ENCODE data around the gene SLC7A11.

The SLC7A11 gene

GRCh38 chr4:138262469-138262868, 20.3 kb upstream of the SLC7A11 start:
- Histone ChIP-seq H3K9me3 (replicated peaks; ENCODE audit: low read length) (no peaks in the 10 kb centered on the region), H3K27me3 (ENCODE audit: control insufficient read depth, insufficient read depth, low read length) (no peaks in the 10 kb centered on the region), H3K4me2 (ENCODE audit: low read length) (no peak overlapping the region), H3K9ac (ENCODE audit: low read depth, low read length) (no peak overlapping the region), H3K4me3 (ENCODE audit: low read length) (no peak overlapping the region), H3K4me1 (ENCODE audit: control insufficient read depth, insufficient read depth, low read length) (peaks cover 15% of the 10 kb centered on the region), H3K36me3 (ENCODE audit: insufficient read depth, low read length) (no peaks in the 10 kb centered on the region)

DNA sequence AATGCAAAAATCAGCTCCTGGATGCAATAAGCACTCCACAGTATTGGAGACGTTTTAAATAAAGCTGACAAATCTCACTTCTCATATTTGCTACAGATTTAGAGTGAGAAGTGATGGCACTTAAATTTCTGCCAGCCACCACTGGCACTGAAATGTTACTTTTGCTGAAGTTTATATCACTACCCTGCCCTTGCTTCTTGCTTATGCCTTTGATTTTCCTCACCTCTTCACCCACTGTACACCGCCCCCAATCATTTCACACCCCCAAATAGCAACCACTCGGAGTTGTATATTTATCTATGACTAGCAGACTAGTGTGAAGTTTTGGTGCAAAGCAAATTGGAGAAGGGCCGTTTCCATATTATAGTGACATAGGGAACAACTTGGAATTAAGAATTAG, 19.9 kb upstream of the SLC7A11 start:
- Histone ChIP-seq H3K4me3 (ENCODE audit: low read length) (no peak overlapping the region), H3K9ac (ENCODE audit: low read depth, low read length) (no peak overlapping the region), H3K36me3 (ENCODE audit: insufficient read depth, low read length) (no peaks in the 10 kb centered on the region), H3K27me3 (ENCODE audit: control insufficient read depth, insufficient read depth, low read length) (no peaks in the 10 kb centered on the region), H3K4me2 (ENCODE audit: low read length) (no peak overlapping the region), H3K9me3 (replicated peaks; ENCODE audit: low read length) (no peaks in the 10 kb centered on the region), H3K4me1 (ENCODE audit: control insufficient read depth, insufficient read depth, low read length) (peaks cover 15% of the 10 kb centered on the region)

DNA sequence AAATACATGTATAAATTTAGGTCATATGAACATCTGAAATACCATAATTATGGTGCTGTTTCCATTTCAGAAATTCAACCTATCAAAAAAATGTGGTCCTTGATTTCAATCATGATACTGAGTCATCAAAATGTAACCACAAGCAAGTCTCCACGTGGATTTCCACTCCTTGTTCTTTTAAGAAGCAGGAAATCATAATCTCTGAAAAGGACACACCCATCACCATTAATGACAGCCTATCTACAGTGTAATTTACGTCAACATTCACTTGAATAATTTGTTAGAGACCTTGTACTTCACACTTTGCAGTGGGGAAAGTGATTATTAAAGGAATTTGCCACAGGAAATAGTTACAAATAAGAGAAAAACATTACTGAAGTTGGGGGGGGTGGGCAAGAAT, 17.7 kb upstream of the SLC7A11 start:
- Histone ChIP-seq H3K9me3 (replicated peaks; ENCODE audit: low read length) (no peaks in the 10 kb centered on the region), H3K4me2 (ENCODE audit: low read length) (no peak overlapping the region), H3K27me3 (ENCODE audit: control insufficient read depth, insufficient read depth, low read length) (no peaks in the 10 kb centered on the region), H3K4me1 (ENCODE audit: control insufficient read depth, insufficient read depth, low read length) (peaks cover 15% of the 10 kb centered on the region), H3K9ac (ENCODE audit: low read depth, low read length) (no peak overlapping the region), H3K36me3 (ENCODE audit: insufficient read depth, low read length) (no peaks in the 10 kb centered on the region), H3K4me3 (ENCODE audit: low read length) (no peak overlapping the region)

DNA sequence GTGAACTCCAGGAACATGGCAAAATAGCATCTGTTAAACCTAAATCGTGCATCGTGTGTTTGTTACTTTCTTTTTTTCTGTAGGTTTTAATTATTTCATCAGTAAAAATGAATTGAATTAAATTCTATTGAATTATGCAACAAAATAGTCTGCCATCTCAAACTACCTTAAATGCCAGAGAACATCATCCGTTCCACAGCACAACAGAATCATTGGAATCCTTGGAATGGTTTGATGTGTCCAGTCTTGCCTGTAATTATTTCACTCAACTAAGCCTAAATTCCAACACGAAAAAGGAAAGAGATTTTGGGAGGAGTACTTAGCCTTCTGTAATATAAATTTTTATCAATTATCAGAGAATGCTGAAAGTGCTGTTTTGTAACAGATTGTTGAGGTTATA, 17.1 kb upstream of the SLC7A11 start:
- no peak overlapping the region for H3K9ac ChIP-seq (ENCODE audit: low read depth, low read length)
- H3K4me2 ChIP-seq (ENCODE audit: low read length) = no peak overlapping the region
- H3K9me3 ChIP-seq (replicated peaks; ENCODE audit: low read length) = no peaks in the 10 kb centered on the region
- no peak overlapping the region for H3K4me3 ChIP-seq (ENCODE audit: low read length)
- H3K4me1 ChIP-seq (ENCODE audit: control insufficient read depth, insufficient read depth, low read length) = peaks cover 15% of the 10 kb centered on the region
- H3K36me3 ChIP-seq (ENCODE audit: insufficient read depth, low read length) = no peaks in the 10 kb centered on the region
- no peaks in the 10 kb centered on the region for H3K27me3 ChIP-seq (ENCODE audit: control insufficient read depth, insufficient read depth, low read length)

DNA sequence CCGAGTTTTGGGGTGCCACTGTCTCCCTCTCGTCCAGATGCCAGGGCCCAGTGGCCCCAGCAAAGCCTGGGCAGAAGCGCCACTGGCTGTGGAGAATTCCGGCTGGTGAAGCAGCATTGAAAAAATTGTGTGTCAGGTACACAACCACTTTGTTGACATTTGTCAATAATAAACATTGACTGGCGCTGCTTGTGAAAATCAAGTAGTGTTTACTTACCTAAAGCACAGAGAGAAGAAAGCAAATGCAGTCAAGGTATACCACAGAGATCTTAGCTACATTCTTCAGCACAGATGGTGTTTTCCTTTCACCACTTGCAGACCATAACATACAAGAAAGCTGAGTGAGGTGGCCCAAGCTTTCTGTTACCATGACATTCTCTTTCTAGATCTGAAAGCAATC, 14.5 kb upstream of the SLC7A11 start:
- no peaks in the 10 kb centered on the region for H3K27me3 ChIP-seq (ENCODE audit: control insufficient read depth, insufficient read depth, low read length)
- H3K4me1 ChIP-seq (ENCODE audit: control insufficient read depth, insufficient read depth, low read length) = peaks cover 20% of the 10 kb centered on the region
- no peaks in the 10 kb centered on the region for H3K36me3 ChIP-seq (ENCODE audit: insufficient read depth, low read length)
- H3K9ac ChIP-seq (ENCODE audit: low read depth, low read length) = no peak overlapping the region
- H3K9me3 ChIP-seq (replicated peaks; ENCODE audit: low read length) = no peaks in the 10 kb centered on the region
- no peak overlapping the region for H3K4me2 ChIP-seq (ENCODE audit: low read length)
- H3K4me3 ChIP-seq (ENCODE audit: low read length) = no peak overlapping the region

DNA sequence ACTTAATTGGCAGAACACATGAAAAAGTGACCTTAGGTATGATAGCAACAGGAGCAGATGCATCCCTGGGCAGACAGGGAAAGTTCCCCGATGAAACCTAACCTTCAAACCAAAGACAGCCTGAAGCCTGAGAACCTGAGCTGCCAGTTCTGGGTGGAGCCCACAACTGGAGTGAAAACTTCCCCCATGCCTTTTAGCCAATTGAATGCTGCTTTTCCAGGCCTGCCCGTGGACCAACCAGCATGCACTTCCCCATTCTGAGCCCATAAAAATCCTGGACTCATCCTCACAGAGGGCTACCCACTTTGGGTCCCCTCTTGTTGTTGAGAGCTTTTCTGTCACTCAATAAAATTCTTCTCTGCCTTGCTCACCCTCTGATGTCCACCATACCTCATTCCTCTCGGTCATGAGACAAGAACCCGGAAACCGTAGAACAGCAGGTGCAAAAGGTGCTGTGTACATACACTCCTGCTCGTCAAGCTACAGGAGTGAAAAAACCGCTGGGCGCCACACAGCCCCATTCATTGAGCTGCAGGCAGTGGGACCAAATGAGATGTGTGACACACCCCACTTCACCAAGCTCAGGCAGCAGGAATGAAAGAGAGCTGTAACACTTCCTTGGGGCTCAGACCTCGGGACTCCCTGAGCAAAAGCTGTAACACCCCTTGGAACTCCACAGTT, 13.9 kb upstream of the SLC7A11 start:
- Histone ChIP-seq H3K27me3 (ENCODE audit: control insufficient read depth, insufficient read depth, low read length) (no peaks in the 10 kb centered on the region), H3K4me2 (ENCODE audit: low read length) (no peak overlapping the region), H3K9ac (ENCODE audit: low read depth, low read length) (no peak overlapping the region), H3K4me3 (ENCODE audit: low read length) (no peak overlapping the region), H3K4me1 (ENCODE audit: control insufficient read depth, insufficient read depth, low read length) (peaks cover 20% of the 10 kb centered on the region), H3K36me3 (ENCODE audit: insufficient read depth, low read length) (no peaks in the 10 kb centered on the region), H3K9me3 (replicated peaks; ENCODE audit: low read length) (no peaks in the 10 kb centered on the region)

DNA sequence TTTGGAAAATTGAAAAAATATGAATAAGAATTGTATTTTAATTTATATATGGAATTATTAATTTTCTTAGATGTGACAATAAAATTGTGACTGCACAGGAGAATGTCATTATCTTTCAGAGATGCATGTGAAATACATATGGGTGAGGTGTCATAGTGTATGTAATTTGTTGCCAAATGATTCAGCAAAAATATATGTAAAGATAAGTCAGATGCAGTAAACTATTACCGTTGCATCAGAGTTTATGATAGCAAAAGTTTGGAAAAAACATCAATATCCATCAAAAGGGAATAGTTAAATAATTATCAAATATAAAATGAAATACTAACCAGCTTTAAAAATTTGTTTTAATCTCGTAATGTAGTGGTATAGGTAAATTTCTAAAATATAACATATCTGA, 10.4 kb upstream of the SLC7A11 start:
- H3K4me3 ChIP-seq (ENCODE audit: low read length) = no peak overlapping the region
- no peaks in the 10 kb centered on the region for H3K9me3 ChIP-seq (replicated peaks; ENCODE audit: low read length)
- no peaks in the 10 kb centered on the region for H3K27me3 ChIP-seq (ENCODE audit: control insufficient read depth, insufficient read depth, low read length)
- H3K4me2 ChIP-seq (ENCODE audit: low read length) = no peak overlapping the region
- no peak overlapping the region for H3K9ac ChIP-seq (ENCODE audit: low read depth, low read length)
- H3K36me3 ChIP-seq (ENCODE audit: insufficient read depth, low read length) = no peaks in the 10 kb centered on the region
- peaks cover 10% of the 10 kb centered on the region for H3K4me1 ChIP-seq (ENCODE audit: control insufficient read depth, insufficient read depth, low read length)

DNA sequence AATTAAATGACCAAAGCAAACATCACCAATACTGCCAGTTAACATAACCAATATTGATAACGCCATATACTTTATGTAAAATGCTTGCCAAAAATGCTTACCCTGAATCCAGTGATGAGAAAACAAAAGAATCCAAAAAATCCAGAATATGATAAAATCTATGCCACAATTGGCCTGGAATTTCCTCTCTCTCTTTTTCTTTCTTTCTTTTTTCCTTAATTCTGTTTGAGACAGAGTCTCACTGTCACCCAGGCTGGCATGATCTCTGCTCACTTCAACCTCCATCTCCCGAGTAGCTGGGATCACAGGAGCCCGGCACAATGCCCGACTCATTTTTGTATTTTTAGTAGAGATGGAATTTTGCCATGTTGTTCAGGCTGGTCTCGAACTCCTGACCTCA, 9.8 kb upstream of the SLC7A11 start:
- H3K4me3 ChIP-seq (ENCODE audit: low read length) = no peak overlapping the region
- H3K4me2 ChIP-seq (ENCODE audit: low read length) = no peak overlapping the region
- H3K9ac ChIP-seq (ENCODE audit: low read depth, low read length) = no peak overlapping the region
- no peaks in the 10 kb centered on the region for H3K9me3 ChIP-seq (replicated peaks; ENCODE audit: low read length)
- no peaks in the 10 kb centered on the region for H3K36me3 ChIP-seq (ENCODE audit: insufficient read depth, low read length)
- no peaks in the 10 kb centered on the region for H3K27me3 ChIP-seq (ENCODE audit: control insufficient read depth, insufficient read depth, low read length)
- peaks cover 10% of the 10 kb centered on the region for H3K4me1 ChIP-seq (ENCODE audit: control insufficient read depth, insufficient read depth, low read length)

DNA sequence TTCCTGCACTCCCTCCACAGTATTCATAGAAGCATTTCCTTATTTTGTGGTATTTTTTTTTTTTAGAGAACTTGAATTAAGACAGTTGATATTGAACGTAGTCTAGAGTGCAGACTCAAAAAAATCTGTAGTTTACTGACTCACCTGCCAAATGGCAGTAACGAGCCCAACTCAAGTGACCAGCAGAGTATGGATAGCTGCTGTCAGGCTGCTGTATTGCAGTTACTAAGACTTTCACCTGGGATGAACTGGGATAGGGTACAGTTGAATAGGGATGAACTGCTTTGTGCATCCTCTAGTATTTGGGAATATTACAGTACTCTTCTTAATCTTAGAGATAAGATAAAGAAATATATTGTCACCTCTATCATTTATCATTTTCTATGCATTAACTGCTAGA, 7.0 kb upstream of the SLC7A11 start:
- no peaks in the 10 kb centered on the region for H3K9me3 ChIP-seq (replicated peaks; ENCODE audit: low read length)
- no peak overlapping the region for H3K9ac ChIP-seq (ENCODE audit: low read depth, low read length)
- no peak overlapping the region for H3K4me2 ChIP-seq (ENCODE audit: low read length)
- H3K4me3 ChIP-seq (ENCODE audit: low read length) = no peak overlapping the region
- peaks cover 10% of the 10 kb centered on the region for H3K4me1 ChIP-seq (ENCODE audit: control insufficient read depth, insufficient read depth, low read length)
- H3K36me3 ChIP-seq (ENCODE audit: insufficient read depth, low read length) = no peaks in the 10 kb centered on the region
- no peaks in the 10 kb centered on the region for H3K27me3 ChIP-seq (ENCODE audit: control insufficient read depth, insufficient read depth, low read length)

- Histone ChIP-seq H3K9me3 (replicated peaks; ENCODE audit: low read length) (no peaks in the 10 kb centered on the region), H3K9ac (ENCODE audit: low read depth, low read length) (no peak overlapping the region), H3K36me3 (ENCODE audit: insufficient read depth, low read length) (no peaks in the 10 kb centered on the region), H3K4me1 (ENCODE audit: control insufficient read depth, insufficient read depth, low read length) (peaks cover 14% of the 10 kb centered on the region), H3K27me3 (ENCODE audit: control insufficient read depth, insufficient read depth, low read length) (no peaks in the 10 kb centered on the region), H3K4me2 (ENCODE audit: low read length) (no peak overlapping the region), H3K4me3 (ENCODE audit: low read length) (no peak overlapping the region)
Observed at GRCh38 chr4:138248058-138248457, 5.9 kb upstream of the SLC7A11 start.

DNA sequence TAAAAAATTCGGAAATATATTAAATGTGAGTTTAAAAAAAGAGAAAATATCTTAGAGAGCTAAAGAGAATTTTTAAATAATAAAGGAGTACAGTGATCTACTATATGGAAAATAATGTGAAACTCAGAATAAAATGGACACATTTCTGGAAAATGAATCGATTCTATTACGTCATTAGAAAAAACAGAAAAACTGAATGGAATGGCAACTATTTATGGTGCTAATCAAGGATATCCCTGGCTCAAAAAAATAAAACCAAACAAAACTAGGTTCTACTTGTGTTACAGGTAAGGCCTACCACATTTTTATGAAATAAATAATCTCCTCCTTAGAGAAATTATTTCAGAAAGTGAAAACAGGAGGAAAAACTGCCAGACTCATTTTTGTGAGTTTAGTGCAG, 5.5 kb upstream of the SLC7A11 start:
- no peak overlapping the region for H3K4me3 ChIP-seq (ENCODE audit: low read length)
- no peaks in the 10 kb centered on the region for H3K27me3 ChIP-seq (ENCODE audit: control insufficient read depth, insufficient read depth, low read length)
- H3K4me2 ChIP-seq (ENCODE audit: low read length) = no peak overlapping the region
- H3K9me3 ChIP-seq (replicated peaks; ENCODE audit: low read length) = no peaks in the 10 kb centered on the region
- H3K9ac ChIP-seq (ENCODE audit: low read depth, low read length) = peak overlapping the region; percentile 23
- peaks cover 15% of the 10 kb centered on the region for H3K4me1 ChIP-seq (ENCODE audit: control insufficient read depth, insufficient read depth, low read length)
- no peaks in the 10 kb centered on the region for H3K36me3 ChIP-seq (ENCODE audit: insufficient read depth, low read length)

DNA sequence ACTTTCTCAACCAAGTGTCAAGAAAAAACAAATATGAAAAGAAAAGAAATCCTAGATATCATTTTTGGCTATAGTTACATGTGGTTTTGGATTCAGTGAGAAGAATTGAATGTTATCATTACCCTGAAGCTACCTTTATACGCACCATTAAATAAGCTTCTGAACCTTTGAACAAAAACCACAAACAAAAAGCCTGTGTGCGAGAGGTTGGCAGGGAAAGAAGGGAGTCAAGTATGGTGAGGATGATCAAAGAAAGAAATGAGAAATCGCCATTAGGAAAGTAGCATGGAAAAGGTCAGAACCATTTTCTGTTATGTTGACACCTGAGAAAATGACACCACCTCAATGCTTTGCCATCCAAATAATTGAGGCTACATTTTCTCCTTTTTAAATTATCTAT, 1.2 kb upstream of the SLC7A11 start:
- Histone ChIP-seq H3K4me2 (ENCODE audit: low read length) (no peak overlapping the region), H3K27me3 (ENCODE audit: control insufficient read depth, insufficient read depth, low read length) (no peaks in the 10 kb centered on the region), H3K9me3 (replicated peaks; ENCODE audit: low read length) (no peaks in the 10 kb centered on the region), H3K36me3 (ENCODE audit: insufficient read depth, low read length) (no peaks in the 10 kb centered on the region), H3K9ac (ENCODE audit: low read depth, low read length) (peak overlapping the region; percentile 88), H3K4me3 (ENCODE audit: low read length) (no peak overlapping the region), H3K4me1 (ENCODE audit: control insufficient read depth, insufficient read depth, low read length) (peaks cover 10% of the 10 kb centered on the region)

All from skeletal muscle satellite cell (primary cell).